HEK293 (cell line): Measurements from ENCODE around the gene UFSP1.
"Not testable (repeated sequence)": the region's sequence is repeated elsewhere in the genome, so short reads cannot be mapped to it uniquely, and the experiment has no call there.

Experiments used
- CTCF ChIA-PET: fragments of 350-600 bp; formaldehyde crosslinking; extraction: SDS; loops from one replicate; lab custom pipeline; 2021; ENCODE audit warnings: antibody characterized with exemption; lab: Yijun Ruan, JAX
- POLR2A ChIA-PET: fragments of 300-600 bp; formaldehyde crosslinking; extraction: SDS; loops from one replicate; lab custom pipeline; 2020; ENCODE audit warnings: antibody characterized with exemption, inconsistent platforms; lab: Yijun Ruan, JAX
- H3K27ac ChIP-seq: fragments of 200-500 bp; sonication (Bioruptor generic); 2 replicates; pipeline ENCODE4 v1.5.1; 2014; ENCODE audit warnings: low read depth, low read length, control low read depth, inconsistent platforms; ENCODE audit errors: extremely low read depth
- H3K36me3 ChIP-seq, 2 experiments: fragments of 200-500 bp in 1 of 2; sonication (Bioruptor generic) in 1 of 2; 1 replicate in 1 of 2; 2 replicates in 1 of 2; pipeline ENCODE4 v1.5.1; 2014 to 2017; ENCODE audit warnings: inconsistent platforms in 2 of 2, low read length in 2 of 2; ENCODE audit not compliant: control insufficient read depth in 2 of 2, insufficient read depth in 1 of 2
- H3K4me1 ChIP-seq: fragments of 200-500 bp; sonication (Bioruptor generic); 2 replicates; pipeline ENCODE4 v1.5.1; 2014; ENCODE audit warnings: mild to moderate bottlenecking, low read length, inconsistent platforms; ENCODE audit not compliant: control insufficient read depth, insufficient read depth
- H3K4me3 ChIP-seq: 2 replicates; pipeline ENCODE4 v1.5.1; 2011; ENCODE audit warnings: low read depth, mild to moderate bottlenecking, control low read depth, low read length, moderate library complexity
- H3K9me3 ChIP-seq: fragments of 200-500 bp; sonication (Bioruptor generic); 2 replicates; pipeline ENCODE4 v1.5.1; 2014; ENCODE audit warnings: low read depth, low read length, inconsistent platforms; ENCODE audit not compliant: control insufficient read depth, insufficient read depth
- AEBP2 ChIP-seq: fragments of 450-650 bp; formaldehyde crosslinking; IDR thresholded peaks from 2 replicates; pipeline ENCODE4 v1.5.1; 2016; ENCODE audit warnings: missing biosample characterization, missing genetic modification characterization, borderline replicate concordance
- HIC1 ChIP-seq: fragments of 450-650 bp; formaldehyde crosslinking; IDR thresholded peaks from 2 replicates; pipeline ENCODE4 v1.5.1; 2016; ENCODE audit warnings: missing biosample characterization, missing genetic modification characterization
- KLF1 ChIP-seq: fragments of 450-650 bp; formaldehyde crosslinking; IDR thresholded peaks from 2 replicates; pipeline ENCODE4 v1.5.1; 2016; ENCODE audit warnings: missing biosample characterization, missing genetic modification characterization
- ZEB2 ChIP-seq: fragments of 450-650 bp; formaldehyde crosslinking; IDR thresholded peaks from 2 replicates; pipeline ENCODE4 v1.5.1; 2016; ENCODE audit warnings: missing biosample characterization, missing genetic modification characterization
- ZNF221 ChIP-seq: fragments of 450-650 bp; formaldehyde crosslinking; IDR thresholded peaks from 2 replicates; pipeline ENCODE4 v1.5.1; 2017; ENCODE audit warnings: missing biosample characterization, missing genetic modification characterization, borderline replicate concordance
- ZNF366 ChIP-seq: fragments of 450-650 bp; formaldehyde crosslinking; conservative IDR thresholded peaks from 2 replicates; pipeline ENCODE4 v1.5.1; 2016; ENCODE audit warnings: missing biosample characterization, missing genetic modification characterization
- ZNF488 ChIP-seq: fragments of 450-650 bp; formaldehyde crosslinking; IDR thresholded peaks from 2 replicates; pipeline ENCODE4 v1.5.1; 2016; ENCODE audit warnings: missing biosample characterization, missing genetic modification characterization
- ZNF585B ChIP-seq: fragments of 450-650 bp; formaldehyde crosslinking; IDR thresholded peaks from 2 replicates; pipeline ENCODE4 v1.5.1; 2016; ENCODE audit warnings: missing biosample characterization, missing genetic modification characterization
- ZNF623 ChIP-seq: fragments of 450-650 bp; formaldehyde crosslinking; IDR thresholded peaks from 2 replicates; pipeline ENCODE4 v1.5.1; 2016; ENCODE audit warnings: missing biosample characterization, missing genetic modification characterization
- ZNF626 ChIP-seq: fragments of 450-650 bp; sonication (Bioruptor Pico); formaldehyde crosslinking; IDR thresholded peaks from 2 replicates; pipeline ENCODE4 v1.5.1; 2018; ENCODE audit warnings: missing biosample characterization, missing genetic modification characterization, inconsistent platforms
- ZNF654 ChIP-seq: fragments of 450-650 bp; formaldehyde crosslinking; IDR thresholded peaks from 2 replicates; pipeline ENCODE4 v1.5.1; 2016; ENCODE audit warnings: low read depth, missing biosample characterization, missing genetic modification characterization
- ZNF843 ChIP-seq: fragments of 450-650 bp; formaldehyde crosslinking; IDR thresholded peaks from 2 replicates; pipeline ENCODE4 v1.5.1; 2016; ENCODE audit warnings: missing biosample characterization, missing genetic modification characterization

Gene UFSP1

GRCh38 chr7:100936167-100936566 is 46.7 kb upstream of the UFSP1 start:
- CTCF ChIA-PET: not testable (repeated sequence)
- peak; percentile 54 for TF ChIP-seq ZNF366
- TF ChIP-seq, all 188 proteins: peak for 1; not testable (repeated sequence) for 187
- H3K27ac ChIP-seq, H3K9me3 ChIP-seq, POLR2A ChIA-PET, H3K4me1 ChIP-seq, H3K4me3 ChIP-seq, H3K36me3 ChIP-seq: not testable (repeated sequence)

GRCh38 chr7:100935381-100935780 is 45.9 kb upstream of the UFSP1 start:
- H3K9me3 ChIP-seq, POLR2A ChIA-PET, H3K4me3 ChIP-seq, H3K4me1 ChIP-seq, H3K36me3 ChIP-seq, H3K27ac ChIP-seq: not testable (repeated sequence)
- CTCF ChIA-PET: interaction anchor here (0.7 kb wide), 1 partner anchor 142 kb away, joined by 3 read pairs; no protein-coding TSS in a partner anchor

- ChIA-PET CTCF (no interaction called here), POLR2A (no interaction called here)
- Histone ChIP-seq H3K4me3 (no peak overlapping the region), H3K27ac (no peak overlapping the region), H3K9me3 (no peaks in the 10 kb centered on the region), H3K36me3 (no peaks in the 10 kb centered on the region), H3K4me1 (no peaks in the 10 kb centered on the region)
- TF ChIP-seq KLF1 (tag by site-specific recombination) (peak; percentile 97), ZNF623 (tag by site-specific recombination) (no peak)
These were observed 44.2 kb upstream of the UFSP1 start for GRCh38 chr7:100933734-100934133.

GRCh38 chr7:100929808-100930174 is 40.3 kb upstream of the UFSP1 start:
- Histone ChIP-seq H3K36me3 (no peaks in the 10 kb centered on the region), H3K4me1 (no peaks in the 10 kb centered on the region), H3K4me3 (no peak overlapping the region), H3K9me3 (no peaks in the 10 kb centered on the region), H3K27ac (no peak overlapping the region)
- ChIA-PET CTCF (no interaction called here), POLR2A (no interaction called here)
- TF ChIP-seq ZNF221 (tag by site-specific recombination): no peak
- TF ChIP-seq AEBP2 (tag by site-specific recombination): no peak
- TF ChIP-seq ZNF585B (tag by site-specific recombination): no peak
- no peak for TF ChIP-seq HIC1 (tag by site-specific recombination)
- TF ChIP-seq ZNF626 (tag by site-specific recombination): no peak
- no peak for TF ChIP-seq ZEB2
- TF ChIP-seq ZNF654: no peak
- TF ChIP-seq ZNF843: no peak
- no peak for TF ChIP-seq ZNF488 (tag by site-specific recombination)

GRCh38 chr7:100923616-100924015 is 34.1 kb upstream of the UFSP1 start:
- POLR2A ChIA-PET, CTCF ChIA-PET, H3K27ac ChIP-seq, H3K36me3 ChIP-seq, H3K4me1 ChIP-seq, H3K4me3 ChIP-seq, H3K9me3 ChIP-seq: not testable (repeated sequence)
